Heart left ventricle (tissue), 16 donors: Measurements from ENCODE around the gene LAMP1. TPM values are rescaled to one million over a fixed set of nuclear protein-coding genes. Genes with fewer than 3 reads are reported as not detected.
A peak's percentile ranks its signal among the peaks of the same experiment; 100 is the strongest.

ENCODE experiments used
- ATAC-seq, 4 donors: fragments of 200-7000 bp; cut with Tn5 transposase; one replicate each; pipeline ENCODE4 v1.9.1; 2020 to 2022; ENCODE audit warnings: moderate library complexity in 4 of 4, mild to moderate bottlenecking in 3 of 4, moderate number of reproducible peaks in 1 of 4
- DNase-seq, 5 donors: peaks; one replicate each; pipeline ENCODE4 v3.0.0-alpha.2; 2020
- H3K27ac ChIP-seq, 12 donors: fragments of 200-600 bp; sonication (generic) in 4 of 12; one replicate each; pipeline versions ENCODE4 v1.5.0 to v1.8.0; 2016 to 2022; ENCODE audit warnings: mild to moderate bottlenecking in 2 of 12
- H3K27me3 ChIP-seq, 9 donors: fragments of 200-600 bp; sonication (generic) in 2 of 9; one replicate each; pipeline versions ENCODE4 v1.5.1 to v1.8.0; 2016 to 2022; ENCODE audit warnings: mild to moderate bottlenecking in 3 of 9
- H3K36me3 ChIP-seq, 9 donors: fragments of 200-600 bp; sonication (generic) in 2 of 9; one replicate each; pipeline versions ENCODE4 v1.5.0 to v1.8.0; 2018 to 2022; ENCODE audit warnings: mild to moderate bottlenecking in 2 of 9
- H3K4me1 ChIP-seq, 12 donors: fragments of 200-600 bp; sonication (generic) in 4 of 12; one replicate each; pipeline versions ENCODE4 v1.5.0 to v1.8.0; 2016 to 2022; ENCODE audit warnings: mild to moderate bottlenecking in 3 of 12
- H3K4me3 ChIP-seq, 12 donors: fragments of 200-600 bp; sonication (generic) in 4 of 12; one replicate each; pipeline versions ENCODE4 v1.5.0 to v1.8.0; 2017 to 2022; ENCODE audit warnings: mild to moderate bottlenecking in 9 of 12, moderate library complexity in 4 of 12
- H3K9me3 ChIP-seq, 12 donors: fragments of 200-600 bp; sonication (generic) in 4 of 12; one replicate each; pipeline versions ENCODE4 v1.5.0 to v1.8.0; 2016 to 2022; ENCODE audit warnings: mild to moderate bottlenecking in 1 of 12
- CTCF ChIP-seq, 12 donors: fragments of 200-600 bp; sonication (generic) in 4 of 12; IDR thresholded peaks; one replicate each; pipeline versions ENCODE4 v1.5.0 to v1.8.0; 2018 to 2022; ENCODE audit warnings: antibody characterized with exemption in 12 of 12, mild to moderate bottlenecking in 5 of 12
- POLR2A ChIP-seq, 2 donors: fragments of 450-650 bp; IDR thresholded peaks; one replicate each; pipeline ENCODE4 v1.6.1; 2017; ENCODE audit warnings: antibody characterized with exemption in 2 of 2, mild to moderate bottlenecking in 2 of 2, moderate library complexity in 2 of 2
- WGBS, 4 donors: extraction: QIAGEN DNeasy Blood & Tissue Kit in 2 of 4; methylation state at CpG; one replicate each; pipeline versions ENCODE4 v1.1.5 to v1.1.7; 2013 to 2018; 5-methylcytosine and 5-hydroxymethylcytosine counted together
- intact Hi-C, 10 donors: fragments of 100-400 bp; cut with DNase I; formaldehyde crosslinking; loops; one replicate each; pipeline versions ENCODE4 v1.11.1 to v1.14.2; 2022
- polyA plus RNA-seq, 2 donors: library from polyadenylated mRNA; stranded (reverse); fragments of 200-250 nt; gene quantifications; one replicate each; pipeline ENCODE4 v1.2.3, GENCODE V29; 2013
- total RNA-seq, 9 donors: library from RNA; depleted of rRNA in 2 of 9; stranded (reverse); fragments of >200 nt in 2 of 9; fragmentation: NEBNext Ultra II Directional in 3 of 9; extraction: Animal tissue kit (Norgen Biotek cat#: 25700) in 3 of 9; gene quantifications; one replicate each; pipeline versions ENCODE4 v1.1.0 to v1.2.4, GENCODE V29; 2016 to 2023
- donor health status: ischemic (EF 13 %, LVEDD 7.1; RV severe dilation, severe dysfunction).
- donor health status: healthy with polysubstance abuse.
- donor health status: DM: no; HTN: yes; CAD: no.
- donor health status: DM: no; HTN: no; CAD: no.
- donor health status: ischemic (EF 25% LVEDD 6.9; RV normal size, moderate dysfunction).
- donor health status: ischemic (EF 25% LVEDD 5.7; RV mildly dilated, moderate dysfunction).
- donor health status: healthy.
- donor health status: DM: yes; HTN: yes; CAD: no.
- donor health status: ischemic (EF 35%, LVEDD 5.7; RV mildly dilated, moderate dysfunction).
- donor health status: nonischemic (EF 11% LVEDD 7.7; RV severe dilation, severe dysfunction).
- donor health status: DM: yes; HTN: yes; CAD: no.
- donor health status: PGD.
- donor health status: ischemic (EF 29% LVEDD 5.4; RV normal size, mild dysfunction).
- donor health status: nonischemic (EF 23%, LVEDD 6.1; RV moderate dilation, normal function).

The LAMP1 gene
- total and polyA plus RNA-seq, 11 donors = 41.4 to 214 (median 97.6) TPM

DNA sequence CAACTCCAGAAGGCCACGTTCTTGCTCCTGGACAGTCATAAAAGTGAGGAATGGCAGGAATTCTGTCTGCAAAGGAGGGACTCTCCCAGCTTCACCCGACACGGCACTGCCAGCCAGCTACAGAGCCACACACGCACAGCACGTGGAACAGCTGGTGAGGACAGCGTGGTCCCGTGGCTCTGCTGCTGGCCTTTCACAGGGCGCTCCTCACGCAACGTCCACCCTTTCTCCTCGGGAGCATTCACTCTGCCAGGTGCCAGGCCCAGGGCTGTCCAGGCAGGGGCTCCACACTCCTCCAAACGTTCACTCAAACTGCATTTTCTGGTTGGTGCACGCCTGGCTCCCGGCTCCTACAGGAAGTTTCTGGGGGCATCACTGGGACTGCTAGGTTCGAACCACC, 52.5 kb downstream of the LAMP1 start:
- no peaks in the 10 kb centered on the region for H3K9me3 ChIP-seq
- no peak for ATAC-seq
- H3K36me3 ChIP-seq = no peaks in the 10 kb centered on the region
- H3K4me3 ChIP-seq = no peak overlapping the region
- WGBS, 4 donors = 82 to 91% (median 90%) methylated on average over 14 to 15 of the region's 15 CpGs
- no peak for TF ChIP-seq POLR2A (IDR thresholded peaks at IDR 0.05)
- H3K27ac ChIP-seq = no peak overlapping the region
- no peaks in the 10 kb centered on the region for H3K27me3 ChIP-seq
- no peak for DNase-seq
- H3K4me1 ChIP-seq = no peaks in the 10 kb centered on the region
- intact Hi-C loops = no loop called here

DNA sequence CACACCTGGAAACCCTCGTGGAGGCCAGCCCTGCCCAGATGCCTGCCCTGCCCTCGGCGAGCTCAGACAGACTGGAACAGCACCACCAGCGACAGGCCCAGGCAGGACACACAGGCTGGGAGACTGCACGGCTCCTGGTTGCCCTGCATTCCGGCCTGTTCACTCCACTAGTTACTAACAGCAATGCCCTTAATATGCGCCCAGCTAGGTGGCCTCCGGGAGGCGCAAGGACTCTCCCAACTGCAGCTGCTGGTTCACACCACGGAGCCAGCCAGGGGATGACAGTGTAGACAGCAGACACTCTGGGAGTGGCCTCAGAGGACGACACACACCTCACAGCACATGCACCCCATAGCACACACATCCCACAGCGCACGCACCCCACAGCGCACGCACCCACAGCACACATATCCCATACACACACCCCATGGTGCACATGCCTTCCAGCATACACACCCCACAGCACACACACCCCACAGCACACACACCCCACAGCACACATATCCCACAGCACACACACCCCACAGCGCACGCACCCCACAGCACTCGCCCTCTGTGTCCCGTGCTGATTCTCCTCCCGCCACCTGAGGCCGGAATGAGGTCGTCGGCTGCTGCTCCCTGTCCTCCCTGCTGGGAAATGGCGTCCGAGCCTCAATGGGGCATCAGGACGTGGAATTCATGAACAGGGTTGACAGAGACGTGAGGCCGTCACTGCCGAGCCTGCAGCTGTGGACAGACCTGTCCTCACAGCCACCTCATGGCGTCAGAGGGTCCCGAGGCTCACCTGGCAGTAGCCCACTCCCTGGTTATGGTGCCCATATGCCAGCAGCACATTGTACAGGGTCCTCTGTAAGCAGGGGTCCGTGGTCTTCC, 53.3 kb downstream of the LAMP1 start:
- no peak overlapping the region for H3K4me3 ChIP-seq
- ATAC-seq = peak in 1 of 4 donors; percentile 47
- no peak for DNase-seq
- no peaks in the 10 kb centered on the region for H3K4me1 ChIP-seq
- 82 to 87% (median 83%) methylated on average over 23 to 32 of the region's 32 CpGs for WGBS, 4 donors
- TF ChIP-seq CTCF (IDR thresholded peaks at IDR 0.05) (no peak), POLR2A (IDR thresholded peaks at IDR 0.05) (no peak)
- no peaks in the 10 kb centered on the region for H3K9me3 ChIP-seq
- no peak overlapping the region for H3K27ac ChIP-seq
- intact Hi-C loops = no loop called here
- H3K36me3 ChIP-seq = no peaks in the 10 kb centered on the region
- no peaks in the 10 kb centered on the region for H3K27me3 ChIP-seq

- Histone ChIP-seq H3K4me3 (no peak overlapping the region), H3K27me3 (no peaks in the 10 kb centered on the region), H3K36me3 (no peaks in the 10 kb centered on the region), H3K4me1 (no peaks in the 10 kb centered on the region), H3K9me3 (no peaks in the 10 kb centered on the region), H3K27ac (no peak overlapping the region)
- WGBS, 4 donors = 91 to 96% (median 94%) methylated on average over 17 to 20 of the region's 20 CpGs
- peak in 1 of 4 donors; percentile 23 for ATAC-seq
- DNase-seq = no peak
- TF ChIP-seq POLR2A (IDR thresholded peaks at IDR 0.05) (no peak), CTCF (IDR thresholded peaks at IDR 0.05) (no peak)
- intact Hi-C loops = no loop called here
These were observed 53.9 kb downstream of the LAMP1 start for GRCh38 chr13:113350938-113351335.

- ATAC-seq (peak; percentile 42 to 87 (median 63)), DNase-seq (no peak)
- Histone ChIP-seq H3K36me3 (no peaks in the 10 kb centered on the region), H3K4me1 (no peaks in the 10 kb centered on the region), H3K4me3 (no peak overlapping the region), H3K27ac (no peak overlapping the region), H3K9me3 (no peaks in the 10 kb centered on the region), H3K27me3 (no peaks in the 10 kb centered on the region)
- 69 to 82% (median 77%) methylated on average over 13 to 17 of the region's 17 CpGs for WGBS, 4 donors
- no peak for TF ChIP-seq POLR2A (IDR thresholded peaks at IDR 0.05)
- no peak for TF ChIP-seq CTCF (IDR thresholded peaks at IDR 0.05)
- intact Hi-C loops = no loop called here
These were observed 54.5 kb downstream of the LAMP1 start for GRCh38 chr13:113351514-113352026.
